PC-3 (cell line): ENCODE data around the gene SLC6A20. TPM values are rescaled to one million over a fixed set of nuclear protein-coding genes. Genes with fewer than 3 reads are reported as not detected.

Source experiments
- ATAC-seq: fragments of 200-7000 bp; cut with Tn5 transposase; 2 replicates; pipeline ENCODE4 v1.9.1; 2020; ENCODE audit warnings: mild to moderate bottlenecking, moderate library complexity
- BruUV-seq: library from RNA; stranded (reverse); fragments of 400-500 nt; replicated peaks from 2 replicates; lab custom pipeline; 2021; lab: Mats Ljungman, UMichigan
- CTCF ChIA-PET: fragments of 300-600 bp; sonication (Branson Sonifier 250); formaldehyde crosslinking; loops from one replicate; lab custom pipeline; 2022; ENCODE audit warnings: antibody characterized with exemption; lab: Charles Lee
- POLR2A ChIA-PET: fragments of 300-600 bp; sonication (Branson Sonifier 250); formaldehyde crosslinking; loops from one replicate; lab custom pipeline; 2022; ENCODE audit warnings: antibody characterized with exemption; ENCODE audit not compliant: unreplicated experiment; lab: Charles Lee
- DNase-seq: peaks from one replicate; pipeline ENCODE4 v3.0.0-alpha.2; 2015
- H2AFZ ChIP-seq: fragments of 300-600 bp; sonication (generic); 2 replicates; pipeline ENCODE4 v1.6.0; 2016; ENCODE audit warnings: antibody characterized with exemption, low read length
- H3F3A ChIP-seq: fragments of 300-600 bp; sonication (generic); one replicate; pipeline ENCODE4 v1.6.0; 2017; ENCODE audit warnings: antibody characterized with exemption, low read length, control low read depth, mild to moderate bottlenecking; ENCODE audit not compliant: unreplicated experiment
- H3K27ac ChIP-seq: fragments of 300-600 bp; sonication (generic); 2 replicates; pipeline ENCODE4 v1.5.1; 2016; ENCODE audit warnings: mild to moderate bottlenecking, low read length
- H3K27me3 ChIP-seq: fragments of 300-600 bp; sonication (generic); 2 replicates; pipeline ENCODE4 v1.6.1; 2016; ENCODE audit warnings: low read length, mixed read lengths
- H3K36me3 ChIP-seq: fragments of 300-600 bp; sonication (generic); 2 replicates; pipeline ENCODE4 v1.6.1; 2016; ENCODE audit warnings: low read depth, mixed run types, low read length, mixed read lengths
- H3K4me1 ChIP-seq: fragments of 300-600 bp; sonication (generic); 2 replicates; pipeline ENCODE4 v1.5.1; 2016; ENCODE audit warnings: low read length; ENCODE audit not compliant: insufficient read depth
- H3K4me2 ChIP-seq: fragments of 300-600 bp; sonication (generic); 2 replicates; pipeline ENCODE4 v1.6.0; 2016; ENCODE audit warnings: low read length
- H3K4me3 ChIP-seq: fragments of 300-600 bp; sonication (generic); 2 replicates; pipeline ENCODE4 v1.5.1; 2016; ENCODE audit warnings: mild to moderate bottlenecking, low read length, mixed read lengths
- H3K79me2 ChIP-seq: fragments of 300-600 bp; sonication (generic); 2 replicates; pipeline ENCODE4 v1.6.1; 2017; ENCODE audit warnings: low read length, mixed read lengths
- H3K9ac ChIP-seq: fragments of 300-600 bp; sonication (generic); 2 replicates; pipeline ENCODE4 v1.6.0; 2016; ENCODE audit warnings: mild to moderate bottlenecking, low read length
- H3K9me2 ChIP-seq: fragments of 300-600 bp; sonication (generic); replicated peaks from 2 replicates; pipeline ENCODE4 v1.6.1; 2016; ENCODE audit warnings: mixed run types, low read length, mixed read lengths
- H3K9me3 ChIP-seq: fragments of 300-600 bp; sonication (generic); 2 replicates; pipeline ENCODE4 v1.6.1; 2016; ENCODE audit warnings: low read length, mixed read lengths
- H4K20me1 ChIP-seq: fragments of 300-600 bp; sonication (generic); 2 replicates; pipeline ENCODE4 v1.6.1; 2016; ENCODE audit warnings: low read length, mixed read lengths
- EZH2 ChIP-seq: fragments of 300-600 bp; sonication (generic); IDR thresholded peaks from one replicate; pipeline ENCODE4 v1.6.1; 2017; ENCODE audit warnings: antibody characterized with exemption, mild to moderate bottlenecking, low read length; ENCODE audit not compliant: unreplicated experiment
- EZH2phosphoT487 ChIP-seq: fragments of 300-600 bp; sonication (generic); IDR thresholded peaks from 2 replicates; pipeline ENCODE4 v1.6.1; 2018; ENCODE audit warnings: mild to moderate bottlenecking, antibody characterized with exemption, low read length, borderline replicate concordance
- intact Hi-C: fragments of 100-400 bp; cut with micrococcal nuclease; formaldehyde crosslinking; loops from 2 replicates; pipeline ENCODE4 v1.9.0; 2023
- total RNA-seq: library from RNA; depleted of rRNA; stranded (reverse); fragments of >200 nt; gene quantifications from 2 replicates; pipeline ENCODE4 v1.2.3, GENCODE V29; 2014
- TF ChIP-seq, protein P1 (sequence below): fragments of 300-600 bp; sonication (generic); conservative IDR thresholded peaks from 2 replicates; pipeline ENCODE4 v1.5.1; 2017; ENCODE audit warnings: antibody characterized with exemption, low read depth, mild to moderate bottlenecking, low read length

The SLC6A20 gene
- total RNA-seq, 1 experiment from 2014 or later = not detected

DNA sequence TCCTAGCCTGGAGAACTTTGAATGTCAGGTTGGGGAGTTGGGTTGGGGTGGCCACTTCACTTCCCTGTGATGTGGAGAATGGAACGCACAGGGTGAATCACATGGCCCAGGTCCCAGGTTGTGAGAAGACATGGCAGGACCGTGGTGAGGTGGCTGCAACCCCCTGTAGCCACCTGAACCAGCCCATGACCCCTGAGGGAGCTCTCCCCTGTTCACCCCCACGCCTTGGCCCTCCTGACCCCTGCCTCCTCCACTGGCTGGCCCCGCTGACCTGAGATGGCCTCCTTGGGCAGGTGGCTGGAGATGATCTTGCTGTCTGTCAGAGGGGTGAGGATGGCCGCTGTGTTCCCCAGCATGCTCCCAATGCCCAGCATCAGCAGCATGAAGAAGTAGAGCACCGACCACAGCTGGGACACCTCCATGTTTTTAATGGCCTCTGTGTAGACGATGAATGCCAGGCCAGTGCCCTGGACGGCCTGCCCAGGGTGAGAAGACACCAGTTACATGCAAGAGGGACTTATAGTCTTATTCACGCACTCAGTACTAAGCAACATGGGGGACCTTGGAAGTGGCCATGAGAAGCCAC is 31.0 kb downstream of the SLC6A20 start:
- H3K4me2 ChIP-seq = no peak overlapping the region
- ChIA-PET CTCF (no interaction called here), POLR2A (no interaction called here)
- no TSS peak for BruUV-seq
- no peak for ATAC-seq
- no peaks in the 10 kb centered on the region for H4K20me1 ChIP-seq
- no peaks in the 10 kb centered on the region for H3K9me2 ChIP-seq
- H3K9ac ChIP-seq = no peak overlapping the region
- H3K27ac ChIP-seq = no peak overlapping the region
- H3K9me3 ChIP-seq = no peaks in the 10 kb centered on the region
- intact Hi-C loops = no loop called here
- no peak overlapping the region for H2AFZ ChIP-seq
- no peak overlapping the region for H3K4me3 ChIP-seq
- TF ChIP-seq EZH2phosphoT487 (no peak), EZH2 (no peak)
- TF ChIP-seq, protein P1, sequence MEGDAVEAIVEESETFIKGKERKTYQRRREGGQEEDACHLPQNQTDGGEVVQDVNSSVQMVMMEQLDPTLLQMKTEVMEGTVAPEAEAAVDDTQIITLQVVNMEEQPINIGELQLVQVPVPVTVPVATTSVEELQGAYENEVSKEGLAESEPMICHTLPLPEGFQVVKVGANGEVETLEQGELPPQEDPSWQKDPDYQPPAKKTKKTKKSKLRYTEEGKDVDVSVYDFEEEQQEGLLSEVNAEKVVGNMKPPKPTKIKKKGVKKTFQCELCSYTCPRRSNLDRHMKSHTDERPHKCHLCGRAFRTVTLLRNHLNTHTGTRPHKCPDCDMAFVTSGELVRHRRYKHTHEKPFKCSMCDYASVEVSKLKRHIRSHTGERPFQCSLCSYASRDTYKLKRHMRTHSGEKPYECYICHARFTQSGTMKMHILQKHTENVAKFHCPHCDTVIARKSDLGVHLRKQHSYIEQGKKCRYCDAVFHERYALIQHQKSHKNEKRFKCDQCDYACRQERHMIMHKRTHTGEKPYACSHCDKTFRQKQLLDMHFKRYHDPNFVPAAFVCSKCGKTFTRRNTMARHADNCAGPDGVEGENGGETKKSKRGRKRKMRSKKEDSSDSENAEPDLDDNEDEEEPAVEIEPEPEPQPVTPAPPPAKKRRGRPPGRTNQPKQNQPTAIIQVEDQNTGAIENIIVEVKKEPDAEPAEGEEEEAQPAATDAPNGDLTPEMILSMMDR = no peak
- no peak for DNase-seq
- H3F3A ChIP-seq = no peaks in the 10 kb centered on the region
- H3K4me1 ChIP-seq = 0 out of 2 replicates have a peak, but pooled peaks cover 7% of the 10 kb centered on the region
- H3K79me2 ChIP-seq = no peaks in the 10 kb centered on the region
- H3K27me3 ChIP-seq = no peaks in the 10 kb centered on the region
- no peaks in the 10 kb centered on the region for H3K36me3 ChIP-seq

DNA sequence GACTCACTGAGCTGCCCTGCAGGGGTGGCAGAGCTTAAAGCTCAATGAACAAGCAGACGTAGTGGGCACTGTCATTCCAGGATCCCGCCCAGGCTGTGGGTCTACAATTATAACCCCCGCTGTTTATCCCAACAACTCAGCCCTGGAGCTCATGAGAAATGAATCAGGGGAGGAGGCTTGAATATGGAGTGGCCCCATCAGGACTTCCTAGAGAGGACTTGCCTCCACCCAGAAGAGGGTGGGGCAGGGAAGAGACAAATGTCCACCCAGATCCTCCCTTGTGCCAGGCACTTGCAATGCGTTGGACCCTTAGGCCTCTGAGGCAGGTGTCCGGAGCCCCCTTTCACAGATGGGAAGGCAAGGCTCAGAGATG is 33.0 kb downstream of the SLC6A20 start:
- H3K9me3 ChIP-seq = no peaks in the 10 kb centered on the region
- H3F3A ChIP-seq = no peaks in the 10 kb centered on the region
- H3K36me3 ChIP-seq = no peaks in the 10 kb centered on the region
- ChIA-PET CTCF (no interaction called here), POLR2A (no interaction called here)
- H3K4me2 ChIP-seq = no peak overlapping the region
- H3K27ac ChIP-seq = no peak overlapping the region
- H3K9ac ChIP-seq = no peak overlapping the region
- no peaks in the 10 kb centered on the region for H3K9me2 ChIP-seq
- no peaks in the 10 kb centered on the region for H3K27me3 ChIP-seq
- BruUV-seq = no TSS peak
- H3K4me3 ChIP-seq = no peak overlapping the region
- no peaks in the 10 kb centered on the region for H3K79me2 ChIP-seq
- no peak overlapping the region for H2AFZ ChIP-seq
- DNase-seq = no peak
- intact Hi-C loops = no loop called here
- no peaks in the 10 kb centered on the region for H4K20me1 ChIP-seq
- TF ChIP-seq, protein P1 = no peak
- TF ChIP-seq EZH2 = no peak
- no peak for TF ChIP-seq EZH2phosphoT487
- ATAC-seq = no peak
- H3K4me1 ChIP-seq = 0 out of 2 replicates have a peak, but pooled peaks cover 7% of the 10 kb centered on the region

DNA sequence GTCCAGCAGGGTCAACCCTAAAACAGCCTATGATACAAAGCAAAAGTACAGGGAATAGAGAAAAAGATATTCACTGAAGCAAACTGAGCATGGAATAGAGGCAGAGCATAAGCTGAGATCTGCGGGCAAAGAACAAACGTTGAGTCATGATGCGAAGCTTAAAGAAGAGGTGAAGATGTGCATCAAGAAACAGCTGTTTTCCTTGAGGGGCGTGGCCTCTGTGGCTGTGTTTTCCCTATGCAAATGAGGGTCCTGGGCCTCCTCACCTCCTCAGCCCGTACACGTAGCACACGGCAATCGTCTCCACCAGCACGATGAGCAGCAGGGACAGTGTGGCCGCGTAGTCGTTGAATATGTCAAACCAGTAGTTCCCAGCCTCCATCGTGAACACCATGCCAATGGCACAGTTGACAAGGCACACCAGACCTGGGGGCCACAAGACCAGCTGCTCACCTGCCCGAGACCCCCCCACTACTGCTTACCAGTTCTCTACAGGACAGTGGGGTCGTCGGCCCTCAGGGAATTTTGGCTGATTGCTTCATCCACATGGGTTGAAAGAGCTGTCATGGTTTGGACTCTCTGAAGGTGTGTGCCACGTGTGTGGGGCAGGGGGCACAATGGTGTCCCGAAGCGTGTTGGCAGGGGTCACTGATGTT is 33.6 kb downstream of the SLC6A20 start:
- H3K27me3 ChIP-seq = no peaks in the 10 kb centered on the region
- DNase-seq = peak; percentile 37
- no peaks in the 10 kb centered on the region for H3K9me3 ChIP-seq
- no peaks in the 10 kb centered on the region for H4K20me1 ChIP-seq
- BruUV-seq = no TSS peak
- no peaks in the 10 kb centered on the region for H3F3A ChIP-seq
- intact Hi-C loops = no loop called here
- no peak overlapping the region for H3K4me2 ChIP-seq
- no peak overlapping the region for H3K27ac ChIP-seq
- H3K4me3 ChIP-seq = no peak overlapping the region
- H3K4me1 ChIP-seq = 0 out of 2 replicates have a peak, but pooled peaks cover 7% of the 10 kb centered on the region
- POLR2A ChIA-PET = no interaction called here
- H2AFZ ChIP-seq = no peak overlapping the region
- H3K9ac ChIP-seq = no peak overlapping the region
- TF ChIP-seq, protein P1 = no peak
- TF ChIP-seq EZH2 = no peak
- ATAC-seq = peak; percentile 13; the same call in 1 of the 2 replicates
- H3K36me3 ChIP-seq = no peaks in the 10 kb centered on the region
- no peaks in the 10 kb centered on the region for H3K79me2 ChIP-seq
- no peaks in the 10 kb centered on the region for H3K9me2 ChIP-seq
- CTCF ChIA-PET = interaction anchor here (2.5 kb wide), 1 partner anchor 70 kb away, joined by 41 read pairs; no protein-coding TSS in a partner anchor
